H1 (cell line): ENCODE results near the gene RFX3. TPM values are rescaled to one million over a fixed set of nuclear protein-coding genes. Genes with fewer than 3 reads are reported as not detected.

ENCODE experiments used
- CTCF ChIA-PET: fragments of 300-600 bp; sonication (Branson Sonifier 250); formaldehyde crosslinking; loops from one replicate; lab custom pipeline; 2021; ENCODE audit not compliant: partially characterized antibody; lab: Charles Lee
- POLR2A ChIA-PET: fragments of 300-600 bp; sonication (Branson Sonifier 250); formaldehyde crosslinking; loops from one replicate; lab custom pipeline; 2021; ENCODE audit warnings: inconsistent platforms; ENCODE audit not compliant: partially characterized antibody; lab: Charles Lee
- DNase-seq, 2 experiments: peaks; one replicate each; pipeline versions ENCODE4 v3.0.0 to v3.0.0-alpha.2; 2010 to 2022; ENCODE audit warnings: low spot score in 2 of 2, low read depth in 1 of 2, mixed read lengths in 1 of 2
- FAIRE-seq: peaks from 2 replicates; lab custom pipeline; 2011; peaks lifted over from hg19 to GRCh38; lab: Jason Lieb, UNC
- H2AFZ ChIP-seq: 2 replicates; pipeline ENCODE4 v1.8.1; 2012; ENCODE audit warnings: low read length, inconsistent platforms
- H2AK5ac ChIP-seq: 2 replicates; pipeline ENCODE4 v1.6.1; 2013; ENCODE audit warnings: low read depth, low read length
- H2BK120ac ChIP-seq: replicated peaks from 2 replicates; pipeline ENCODE3; 2013; ENCODE audit warnings: low read depth, low read length, inconsistent platforms
- H2BK12ac ChIP-seq: 2 replicates; pipeline ENCODE4 v1.6.1; 2013; ENCODE audit warnings: low read depth, low read length
- H2BK15ac ChIP-seq: 2 replicates; pipeline ENCODE4 v1.6.1; 2013; ENCODE audit warnings: low read length
- H2BK20ac ChIP-seq: 2 replicates; pipeline ENCODE4 v1.6.1; 2013; ENCODE audit warnings: low read length
- H2BK5ac ChIP-seq: 2 replicates; pipeline ENCODE4 v1.6.1; 2013; ENCODE audit warnings: low read depth, low read length
- H3K14ac ChIP-seq: 2 replicates; pipeline ENCODE4 v1.6.1; 2013; ENCODE audit warnings: inconsistent platforms; ENCODE audit not compliant: insufficient read length
- H3K18ac ChIP-seq: 2 replicates; pipeline ENCODE4 v1.6.1; 2013; ENCODE audit warnings: low read length; ENCODE audit errors: extremely low read depth
- H3K23ac ChIP-seq: 2 replicates; pipeline ENCODE4 v1.6.1; 2013; ENCODE audit warnings: inconsistent platforms; ENCODE audit not compliant: insufficient read length
- H3K23me2 ChIP-seq: 2 replicates; pipeline ENCODE4 v1.6.1; 2013; ENCODE audit warnings: low read depth, low read length
- H3K27ac ChIP-seq: 2 replicates; pipeline ENCODE4 v1.6.1; 2011; ENCODE audit warnings: low read depth, low read length, inconsistent platforms
- H3K27me3 ChIP-seq, 4 experiments: replicated peaks in 1 of 4; 1 replicate in 1 of 4; 2 replicates in 3 of 4; pipeline versions ENCODE4 v1.6.1 to v1.8.1; 2011 to 2013; ENCODE audit warnings: low read length in 3 of 4, mild to moderate bottlenecking in 3 of 4, inconsistent platforms in 2 of 4, mixed read lengths in 2 of 4, moderate library complexity in 1 of 4; ENCODE audit not compliant: control insufficient read depth in 3 of 4, insufficient read depth in 3 of 4; ENCODE audit errors: extremely low read depth in 1 of 4
- H3K36me3 ChIP-seq, 4 experiments: 2 replicates each; pipeline versions ENCODE4 v1.6.1 to v1.8.1; 2011 to 2013; ENCODE audit warnings: mild to moderate bottlenecking in 4 of 4, low read length in 3 of 4, moderate library complexity in 2 of 4, control low read depth in 1 of 4, inconsistent platforms in 1 of 4; ENCODE audit not compliant: insufficient read depth in 4 of 4, control insufficient read depth in 2 of 4
- H3K4ac ChIP-seq: replicated peaks from 2 replicates; pipeline ENCODE3; 2013; ENCODE audit warnings: low read length, low read depth, mixed read lengths, inconsistent platforms; ENCODE audit not compliant: insufficient read length
- H3K4me1 ChIP-seq, 4 experiments: replicated peaks in 1 of 4; 1 replicate in 1 of 4; 2 replicates in 3 of 4; pipeline versions ENCODE4 v1.6.1 to v1.8.1; 2011 to 2013; ENCODE audit warnings: low read length in 3 of 4, inconsistent platforms in 2 of 4, mixed read lengths in 1 of 4; ENCODE audit not compliant: insufficient read depth in 4 of 4, control insufficient read depth in 3 of 4
- H3K4me2 ChIP-seq, 2 experiments: 2 replicates each; pipeline versions ENCODE4 v1.6.1 to v1.8.1; 2011 to 2013; ENCODE audit warnings: low read depth in 2 of 2, low read length in 2 of 2, control low read depth in 1 of 2, inconsistent platforms in 1 of 2, mild to moderate bottlenecking in 1 of 2; ENCODE audit not compliant: insufficient read depth in 1 of 2
- H3K4me3 ChIP-seq, 4 experiments: fragments of 200-600, 300-600 bp in 1 of 4; sonication (generic), shearing (Covaris generic), sonication (Bioruptor Twin) in 1 of 4; 2 replicates each; pipeline versions ENCODE4 v1.5.1 to v1.8.1; 2011 to 2016; ENCODE audit warnings: low read length in 4 of 4, low read depth in 3 of 4, control low read depth in 2 of 4, inconsistent platforms in 2 of 4, mild to moderate bottlenecking in 2 of 4, mixed read lengths in 1 of 4, moderate library complexity in 1 of 4; ENCODE audit not compliant: insufficient read depth in 2 of 4; ENCODE audit errors: extremely low read depth in 1 of 4
- H3K56ac ChIP-seq: replicated peaks from 2 replicates; pipeline ENCODE3; 2013; ENCODE audit warnings: low read depth, mild to moderate bottlenecking, mixed read lengths, low read length, inconsistent platforms; ENCODE audit not compliant: insufficient read length
- H3K79me1 ChIP-seq: 2 replicates; pipeline ENCODE4 v1.6.1; 2013; ENCODE audit warnings: low read depth, low read length, control low read depth
- H3K79me2 ChIP-seq, 2 experiments: 2 replicates each; pipeline versions ENCODE4 v1.6.1 to v1.8.1; 2012 to 2013; ENCODE audit warnings: low read length in 2 of 2, mild to moderate bottlenecking in 2 of 2, inconsistent platforms in 1 of 2; ENCODE audit not compliant: insufficient read depth in 2 of 2, control insufficient read depth in 1 of 2
- H3K9ac ChIP-seq, 4 experiments: replicated peaks in 1 of 4; 1 replicate in 1 of 4; 2 replicates in 3 of 4; pipeline versions ENCODE4 v1.6.1 to v1.8.1; 2011 to 2013; ENCODE audit warnings: low read depth in 3 of 4, low read length in 3 of 4, control low read depth in 2 of 4, mild to moderate bottlenecking in 2 of 4, moderate library complexity in 2 of 4, inconsistent platforms in 1 of 4; ENCODE audit errors: extremely low read depth in 1 of 4
- H3K9me3 ChIP-seq, 2 experiments: 2 replicates each; pipeline versions ENCODE4 v1.6.1 to v1.8.1; 2012 to 2013; ENCODE audit warnings: mild to moderate bottlenecking in 2 of 2, moderate library complexity in 2 of 2, control low read depth in 1 of 2, inconsistent platforms in 1 of 2, low read depth in 1 of 2, low read length in 1 of 2, mixed read lengths in 1 of 2; ENCODE audit not compliant: insufficient read depth in 2 of 2
- H4K20me1 ChIP-seq, 2 experiments: replicated peaks in 1 of 2; 2 replicates each; pipeline versions ENCODE3 to v1.8.1; 2011 to 2013; ENCODE audit warnings: inconsistent platforms in 2 of 2, low read length in 2 of 2, mild to moderate bottlenecking in 1 of 2; ENCODE audit not compliant: insufficient read depth in 2 of 2, control insufficient read depth in 1 of 2
- H4K5ac ChIP-seq: 2 replicates; pipeline ENCODE4 v1.6.1; 2013; ENCODE audit warnings: low read length, low read depth, mixed read lengths, inconsistent platforms; ENCODE audit not compliant: insufficient read length
- H4K8ac ChIP-seq: 2 replicates; pipeline ENCODE4 v1.8.0; 2013; ENCODE audit warnings: mild to moderate bottlenecking, moderate library complexity, low read length, inconsistent platforms; ENCODE audit not compliant: insufficient read depth; ENCODE audit errors: extremely low read depth
- H4K91ac ChIP-seq: replicated peaks from 2 replicates; pipeline ENCODE3; 2013; ENCODE audit warnings: low read length, mixed read lengths, inconsistent platforms; ENCODE audit not compliant: insufficient read length
- CEBPB ChIP-seq: IDR thresholded peaks from 2 replicates; pipeline ENCODE4 v1.6.1; 2012; ENCODE audit warnings: low read depth, low read length
- GTF2F1 ChIP-seq: IDR thresholded peaks from 2 replicates; pipeline ENCODE4 v1.6.1; 2012; ENCODE audit warnings: low read depth, low read length, improper control_type of control experiment, borderline replicate concordance
- HDAC2 ChIP-seq, 2 experiments: fragments of 300-600 bp in 1 of 2; sonication (generic) in 1 of 2; IDR thresholded peaks; 2 replicates each; pipeline ENCODE4 v1.6.1; 2011 to 2012; ENCODE audit warnings: low read depth in 2 of 2, low read length in 2 of 2, mild to moderate bottlenecking in 2 of 2, moderate library complexity in 2 of 2, borderline replicate concordance in 1 of 2, inconsistent platforms in 1 of 2
- KDM1A ChIP-seq: fragments of 200-600, 300-600 bp; sonication (generic); IDR thresholded peaks from 2 replicates; pipeline ENCODE4 v1.7.1; 2016; ENCODE audit warnings: mild to moderate bottlenecking, low read length, borderline replicate concordance
- RBBP5 ChIP-seq: IDR thresholded peaks from 2 replicates; pipeline ENCODE4 v1.7.1; 2012; ENCODE audit warnings: low read depth, mild to moderate bottlenecking, inconsistent platforms, low read length, moderate library complexity, borderline replicate concordance
- RFX5 ChIP-seq: IDR thresholded peaks from 2 replicates; pipeline ENCODE4 v1.6.1; 2011; ENCODE audit warnings: low read depth, low read length, improper control_type of control experiment, borderline replicate concordance
- SAP30 ChIP-seq: fragments of 300-600 bp; sonication (generic); IDR thresholded peaks from 2 replicates; pipeline ENCODE4 v1.7.1; 2012; ENCODE audit warnings: low read length, moderate library complexity, mild to moderate bottlenecking, inconsistent platforms; ENCODE audit not compliant: insufficient read depth, insufficient replicate concordance
- SIN3A ChIP-seq, 2 experiments: IDR thresholded peaks in 1 of 2; conservative IDR thresholded peaks in 1 of 2; 2 replicates each; pipeline ENCODE4 v1.6.1; 2011 to 2012; ENCODE audit warnings: low read length in 2 of 2, improper control_type of control experiment in 1 of 2, low read depth in 1 of 2, mild to moderate bottlenecking in 1 of 2
- SP1 ChIP-seq: IDR thresholded peaks from 2 replicates; pipeline ENCODE4 v1.6.1; 2011; ENCODE audit warnings: low read depth, low read length
- SUZ12 ChIP-seq: fragments of 200-600 bp; sonication (generic); IDR thresholded peaks from 2 replicates; pipeline ENCODE4 v1.6.1; 2012; ENCODE audit warnings: mild to moderate bottlenecking, inconsistent platforms, low read length, moderate library complexity, mixed read lengths
- YY1 ChIP-seq: IDR thresholded peaks from 2 replicates; pipeline ENCODE4 v1.6.1; 2011; ENCODE audit warnings: low read depth, mild to moderate bottlenecking, low read length
- WGBS, 2 experiments: shearing (Covaris generic) in 1 of 2; methylation state at CpG; one replicate each; pipeline versions ENCODE4 v1.1.6 to v1.1.7; 2013 to 2015; ENCODE audit warnings: low lambda C conversion rate in 2 of 2, mixed read lengths in 2 of 2, inconsistent platforms in 1 of 2, low coverage in 1 of 2, missing lambda C conversion rate in 1 of 2; ENCODE audit not compliant: insufficient replicate concordance in 2 of 2, insufficient coverage in 1 of 2, insufficient read length in 1 of 2; ENCODE audit errors: extremely low coverage in 1 of 2, missing lambda C conversion rate in 1 of 2; 5-methylcytosine and 5-hydroxymethylcytosine counted together
- polyA plus RNA-seq, 7 experiments: library from polyadenylated mRNA; depleted of rRNA in 3 of 7; stranded (reverse) in 5 of 7; unstranded in 2 of 7; fragments of >200 nt in 5 of 7; fragments of 200-250 nt in 2 of 7; gene quantifications; 1 replicate in 5 of 7; 2 replicates in 1 of 7; 4 replicates in 1 of 7; pipeline versions ENCODE4 v1.2.1 to v1.2.3, GENCODE V29; 2011 to 2013; ENCODE audit warnings: missing spikeins in 2 of 7, mixed read lengths in 2 of 7
- total RNA-seq: library from RNA; stranded (reverse); fragmentation: NEBNext Ultra II Directional; extraction: Animal tissue kit (Norgen Biotek cat#: 25700); gene quantifications from 2 replicates; pipeline ENCODE4 v1.2.1, GENCODE V29; 2021

RFX3 gene
- total and polyA plus RNA-seq, 2 of the 8 experiments (the other 6 are each of a cell fraction or from before 2014, with no cell fraction given) = 4.9 to 22.6 TPM

GRCh38 chr9:3337515-3338225, 188.1 kb downstream of the RFX3 start:
- Histone ChIP-seq H4K91ac (no peak overlapping the region), H3K9me3 (no peaks in the 10 kb centered on the region), H4K20me1 (no peaks in the 10 kb centered on the region), H3K4ac (peak overlapping the region; percentile 67), H3K4me3 (no peak overlapping the region), H3K79me1 (peaks cover 3% of the 10 kb centered on the region; the same call in 1 of the 2 replicates), H2BK12ac (no peak overlapping the region), H2BK5ac (peak overlapping the region; percentile 50; the same call in 1 of the 2 replicates), H3K4me2 (no peak overlapping the region), H2BK20ac (no peak overlapping the region), H2BK15ac (no peak overlapping the region), H3K56ac (no peak overlapping the region), H4K5ac (no peak overlapping the region), H3K36me3 (no peaks in the 10 kb centered on the region), H3K4me1 (peaks cover 0 to 2% (median 0%) of the 10 kb centered on the region in 4 experiments; a peak in 1 of 7 replicates), H2AK5ac (peak overlapping the region; percentile 45; the same call in 1 of the 2 replicates), H3K23me2 (no peaks in the 10 kb centered on the region), H3K18ac (no peak overlapping the region), H3K79me2 (peaks cover 0 to 2% of the 10 kb centered on the region in 2 experiments; a peak in 1 of 4 replicates), H3K23ac (no peak overlapping the region), H3K27me3 (no peaks in the 10 kb centered on the region), H4K8ac (no peak overlapping the region), H3K9ac (no peak overlapping the region), H2BK120ac (peak overlapping the region; percentile 86), H3K14ac (no peak overlapping the region), H3K27ac (no peak overlapping the region), H2AFZ (no peak overlapping the region)
- ChIA-PET POLR2A (no interaction called here), CTCF (interaction anchor here (1.1 to 1.9 kb wide), 3 partner anchors 10 to 104 kb away, joined by 4 to 6 read pairs (median 6); no protein-coding TSS in a partner anchor)
- DNase-seq (no peak), FAIRE-seq (no peak)
- TF ChIP-seq SIN3A (conservative IDR thresholded peaks at IDR 0.05 in 1 of 2, IDR thresholded peaks at IDR 0.05 in 1 of 2; ENCODE audit: low read depth in 1 of 2, low read length in 2 of 2) = no peak
- no peak for TF ChIP-seq RBBP5
- TF ChIP-seq SP1 = no peak
- no peak for TF ChIP-seq KDM1A
- TF ChIP-seq HDAC2 (IDR thresholded peaks at IDR 0.05; ENCODE audit: borderline replicate concordance in 1 of 2, low read depth in 2 of 2, low read length in 2 of 2) = no peak
- TF ChIP-seq YY1 = no peak
- TF ChIP-seq GTF2F1 = no peak
- TF ChIP-seq RFX5 = no peak
- TF ChIP-seq CEBPB = no peak
- no peak for TF ChIP-seq SAP30
- TF ChIP-seq SUZ12 = no peak
- 94% methylated on average over 3 of the region's 3 CpGs; no CpG with 5 or more reads in 1 of the 2 experiments for WGBS, 2 experiments
